Smooth muscle cell (in vitro differentiated cells): Measurements from ENCODE around the gene PLK4. TPM values are rescaled to one million over a fixed set of nuclear protein-coding genes. Genes with fewer than 3 reads are reported as not detected.

Experiments used
- DNase-seq: peaks from one replicate; lab custom pipeline; 2025; ENCODE audit not compliant: unreplicated experiment; lab: John Stamatoyannopoulos, UW
- H2AFZ ChIP-seq: fragments of 200-600 bp; sonication (generic); 2 replicates; pipeline ENCODE4 v1.6.0; 2016; ENCODE audit warnings: antibody characterized with exemption, low read depth, mild to moderate bottlenecking
- H3F3A ChIP-seq: fragments of 200-600 bp; sonication (generic); 2 replicates; pipeline ENCODE4 v1.6.0; 2017; ENCODE audit warnings: antibody characterized with exemption, low read depth
- H3K27ac ChIP-seq: fragments of 200-600 bp; sonication (generic); 2 replicates; pipeline ENCODE4 v1.5.1; 2016; ENCODE audit warnings: low read depth, mild to moderate bottlenecking
- H3K27me3 ChIP-seq: fragments of 200-600 bp; sonication (generic); 2 replicates; pipeline ENCODE4 v1.6.1; 2016; ENCODE audit warnings: low read depth, mild to moderate bottlenecking
- H3K36me3 ChIP-seq: fragments of 200-600 bp; sonication (generic); 2 replicates; pipeline ENCODE4 v1.5.1; 2016; ENCODE audit warnings: low read depth
- H3K4me1 ChIP-seq: fragments of 200-600 bp; sonication (generic); 2 replicates; pipeline ENCODE4 v1.5.1; 2016; ENCODE audit warnings: low read depth
- H3K4me2 ChIP-seq: fragments of 200-600 bp; sonication (generic); 2 replicates; pipeline ENCODE4 v1.6.0; 2016; ENCODE audit warnings: mild to moderate bottlenecking
- H3K4me3 ChIP-seq: fragments of 200-600 bp; sonication (generic); 2 replicates; pipeline ENCODE4 v1.5.1; 2016; ENCODE audit warnings: mild to moderate bottlenecking
- H3K79me2 ChIP-seq: fragments of 200-600 bp; sonication (generic); 2 replicates; pipeline ENCODE4 v1.6.0; 2016; ENCODE audit warnings: low read depth, mild to moderate bottlenecking
- H3K9ac ChIP-seq: fragments of 200-600 bp; sonication (generic); 2 replicates; pipeline ENCODE4 v1.6.0; 2016; ENCODE audit warnings: low read depth
- H3K9me3 ChIP-seq: fragments of 200-600 bp; sonication (generic); replicated peaks from 2 replicates; pipeline ENCODE4 v1.5.1; 2016; ENCODE audit warnings: low read depth
- H4K20me1 ChIP-seq: fragments of 200-600 bp; sonication (generic); 2 replicates; pipeline ENCODE4 v1.6.0; 2016; ENCODE audit warnings: low read depth
- WGBS: methylation state at CpG from one replicate; pipeline ENCODE4 v1.1.7; 2016; ENCODE audit warnings: low lambda C conversion rate; 5-methylcytosine and 5-hydroxymethylcytosine counted together
- polyA plus RNA-seq: library from polyadenylated mRNA; unstranded; fragments of >200 nt; fragmentation: Nextera tagmentation; extraction: Ambion mirVana; gene quantifications from 2 replicates; pipeline ENCODE4 v1.2.1, GENCODE V29; 2016
- total RNA-seq: library from RNA; depleted of rRNA; stranded (reverse); fragments of >200 nt; gene quantifications from 2 replicates; pipeline ENCODE4 v1.2.3, GENCODE V29; 2014
- TF ChIP-seq, protein P1 (sequence below): fragments of 200-600 bp; sonication (generic); IDR thresholded peaks from 2 replicates; pipeline ENCODE4 v1.5.1; 2017; ENCODE audit warnings: borderline replicate concordance, mild to moderate bottlenecking, antibody characterized with exemption; ENCODE audit not compliant: insufficient read depth, poor library complexity, severe bottlenecking

The PLK4 gene
- total and polyA plus RNA-seq, 2 experiments from 2014 or later = 6.9 to 10.1 TPM

GRCh38 chr4:127852661-127853060 is 28.0 kb upstream of the PLK4 start:
- TF ChIP-seq, protein P1, sequence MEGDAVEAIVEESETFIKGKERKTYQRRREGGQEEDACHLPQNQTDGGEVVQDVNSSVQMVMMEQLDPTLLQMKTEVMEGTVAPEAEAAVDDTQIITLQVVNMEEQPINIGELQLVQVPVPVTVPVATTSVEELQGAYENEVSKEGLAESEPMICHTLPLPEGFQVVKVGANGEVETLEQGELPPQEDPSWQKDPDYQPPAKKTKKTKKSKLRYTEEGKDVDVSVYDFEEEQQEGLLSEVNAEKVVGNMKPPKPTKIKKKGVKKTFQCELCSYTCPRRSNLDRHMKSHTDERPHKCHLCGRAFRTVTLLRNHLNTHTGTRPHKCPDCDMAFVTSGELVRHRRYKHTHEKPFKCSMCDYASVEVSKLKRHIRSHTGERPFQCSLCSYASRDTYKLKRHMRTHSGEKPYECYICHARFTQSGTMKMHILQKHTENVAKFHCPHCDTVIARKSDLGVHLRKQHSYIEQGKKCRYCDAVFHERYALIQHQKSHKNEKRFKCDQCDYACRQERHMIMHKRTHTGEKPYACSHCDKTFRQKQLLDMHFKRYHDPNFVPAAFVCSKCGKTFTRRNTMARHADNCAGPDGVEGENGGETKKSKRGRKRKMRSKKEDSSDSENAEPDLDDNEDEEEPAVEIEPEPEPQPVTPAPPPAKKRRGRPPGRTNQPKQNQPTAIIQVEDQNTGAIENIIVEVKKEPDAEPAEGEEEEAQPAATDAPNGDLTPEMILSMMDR = no peak
- Histone ChIP-seq H3K9ac (no peak overlapping the region), H3K27ac (no peak overlapping the region), H3K36me3 (peaks cover 4% of the 10 kb centered on the region), H3K4me2 (no peak overlapping the region), H3F3A (no peaks in the 10 kb centered on the region), H3K4me1 (peaks cover 8% of the 10 kb centered on the region), H4K20me1 (no peaks in the 10 kb centered on the region), H2AFZ (no peak overlapping the region), H3K9me3 (peaks cover 16% of the 10 kb centered on the region), H3K27me3 (no peaks in the 10 kb centered on the region), H3K4me3 (no peak overlapping the region), H3K79me2 (peaks cover 6% of the 10 kb centered on the region)
- DNase-seq = no peak
- 14% methylated on average over 1 of the region's 1 CpG for WGBS

GRCh38 chr4:127856196-127856812 is 24.4 kb upstream of the PLK4 start:
- Histone ChIP-seq H2AFZ (no peak overlapping the region), H3K4me2 (no peak overlapping the region), H3K27ac (peak overlapping the region; percentile 63), H3K9ac (no peak overlapping the region), H3K27me3 (no peaks in the 10 kb centered on the region), H3F3A (no peaks in the 10 kb centered on the region), H3K9me3 (no peaks in the 10 kb centered on the region), H3K79me2 (peaks cover 3% of the 10 kb centered on the region), H3K36me3 (no peaks in the 10 kb centered on the region), H4K20me1 (no peaks in the 10 kb centered on the region), H3K4me1 (peaks cover 8% of the 10 kb centered on the region), H3K4me3 (no peak overlapping the region)
- TF ChIP-seq, protein P1 = no peak
- DNase-seq = no peak

DNA sequence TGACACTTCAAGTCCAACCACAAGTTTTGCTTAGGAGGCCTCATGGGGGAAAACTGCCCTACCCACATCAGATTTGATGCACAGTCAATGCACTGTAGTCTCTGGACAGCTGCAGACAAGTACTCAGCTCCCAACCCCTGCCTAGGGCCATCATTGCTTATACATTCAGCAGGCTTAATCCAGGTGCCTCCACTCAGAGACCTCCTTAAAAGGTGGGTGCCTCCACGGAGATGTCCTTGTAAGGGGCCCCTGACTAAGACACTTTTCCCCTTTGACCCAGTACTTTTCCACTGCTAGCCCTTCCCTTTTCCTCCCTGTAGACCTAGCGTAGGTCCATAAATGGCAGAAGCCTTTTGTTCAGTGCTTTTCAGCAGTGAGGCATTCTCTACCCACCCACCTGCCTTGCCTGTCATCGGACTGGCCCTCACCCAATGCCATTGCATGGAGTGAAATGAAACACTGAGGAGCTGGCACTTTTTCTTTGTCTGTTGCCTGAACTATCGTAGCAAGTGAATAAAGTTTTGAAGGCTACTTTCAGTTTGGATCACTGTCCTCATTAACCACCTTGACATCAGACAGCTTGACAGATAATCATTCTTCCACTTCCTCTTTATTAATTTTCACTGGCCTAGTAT is 23.8 kb upstream of the PLK4 start:
- H4K20me1 ChIP-seq = no peaks in the 10 kb centered on the region
- H3K4me2 ChIP-seq = peak overlapping the region; percentile 10
- no peak for DNase-seq
- peaks cover 3% of the 10 kb centered on the region for H3K79me2 ChIP-seq
- no peaks in the 10 kb centered on the region for H3K27me3 ChIP-seq
- TF ChIP-seq, protein P1 = no peak
- peaks cover 8% of the 10 kb centered on the region for H3K4me1 ChIP-seq
- no peaks in the 10 kb centered on the region for H3F3A ChIP-seq
- H3K9ac ChIP-seq = peak overlapping the region; percentile 2
- no peak overlapping the region for H3K4me3 ChIP-seq
- H3K36me3 ChIP-seq = no peaks in the 10 kb centered on the region
- no peaks in the 10 kb centered on the region for H3K9me3 ChIP-seq
- WGBS = 73% methylated on average over 4 of the region's 4 CpGs
- no peak overlapping the region for H2AFZ ChIP-seq
- H3K27ac ChIP-seq = peak overlapping the region; percentile 63

DNA sequence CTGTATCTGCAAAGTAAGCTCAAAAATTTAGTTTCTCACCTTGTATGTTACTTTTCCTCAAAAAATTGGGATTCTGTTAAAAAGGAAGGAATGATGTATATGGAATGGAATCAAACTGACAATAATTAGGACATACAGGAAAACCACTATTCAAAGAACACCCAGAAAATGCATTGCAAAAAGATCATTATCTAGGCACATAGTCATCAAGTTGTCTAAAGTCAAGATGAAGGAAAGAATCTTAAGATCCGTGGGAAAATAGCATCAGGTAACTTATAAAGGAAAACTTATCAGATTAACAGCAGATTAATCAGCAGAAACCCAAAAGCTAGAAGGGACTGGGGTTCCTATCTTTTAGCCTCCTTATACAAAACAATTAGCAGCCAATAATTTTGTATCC is 23.1 kb upstream of the PLK4 start:
- WGBS = 61% methylated on average over 1 of the region's 1 CpG
- H3K4me3 ChIP-seq = no peak overlapping the region
- H3K4me2 ChIP-seq = peak overlapping the region; percentile 10
- peak overlapping the region; percentile 63 for H3K27ac ChIP-seq
- peaks cover 3% of the 10 kb centered on the region for H3K79me2 ChIP-seq
- no peak overlapping the region for H3K9ac ChIP-seq
- H3K4me1 ChIP-seq = peaks cover 8% of the 10 kb centered on the region
- H3K36me3 ChIP-seq = no peaks in the 10 kb centered on the region
- H4K20me1 ChIP-seq = no peaks in the 10 kb centered on the region
- no peak overlapping the region for H2AFZ ChIP-seq
- DNase-seq = no peak
- no peaks in the 10 kb centered on the region for H3K9me3 ChIP-seq
- no peaks in the 10 kb centered on the region for H3F3A ChIP-seq
- H3K27me3 ChIP-seq = no peaks in the 10 kb centered on the region
- TF ChIP-seq, protein P1 = no peak
